HG02610 (cell line): ENCODE results near the gene TMEM205.
"Not testable (repeated sequence)": the region's sequence is repeated elsewhere in the genome, so short reads cannot be mapped to it uniquely, and the experiment has no call there.

Source experiments
- ATAC-seq: cut with Tn5 transposase; IDR thresholded peaks from one replicate; pipeline ENCODE4 v1.9.1; 2021; ENCODE audit warnings: mild to moderate bottlenecking, moderate library complexity; ENCODE audit not compliant: unreplicated experiment

Gene TMEM205

DNA sequence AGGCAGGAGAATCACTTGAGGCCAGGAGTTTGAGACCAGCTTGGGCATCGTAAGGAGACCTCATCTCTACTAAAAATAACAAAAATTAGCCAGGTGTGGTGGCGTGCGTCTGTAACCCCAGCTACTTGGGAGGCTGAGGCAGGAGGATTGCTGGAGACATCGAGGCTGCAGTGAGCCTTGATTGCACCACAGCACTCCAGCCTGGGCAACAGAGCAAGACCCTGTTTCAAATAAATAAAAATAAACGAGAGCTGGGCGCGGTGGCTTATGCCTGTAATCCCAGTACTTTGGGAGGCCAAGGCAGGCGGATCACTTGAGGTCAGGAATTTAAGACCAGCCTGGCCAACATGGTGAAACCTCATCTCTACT lies 6.0 kb downstream of the TMEM205 start:
- not testable (repeated sequence) for ATAC-seq

DNA sequence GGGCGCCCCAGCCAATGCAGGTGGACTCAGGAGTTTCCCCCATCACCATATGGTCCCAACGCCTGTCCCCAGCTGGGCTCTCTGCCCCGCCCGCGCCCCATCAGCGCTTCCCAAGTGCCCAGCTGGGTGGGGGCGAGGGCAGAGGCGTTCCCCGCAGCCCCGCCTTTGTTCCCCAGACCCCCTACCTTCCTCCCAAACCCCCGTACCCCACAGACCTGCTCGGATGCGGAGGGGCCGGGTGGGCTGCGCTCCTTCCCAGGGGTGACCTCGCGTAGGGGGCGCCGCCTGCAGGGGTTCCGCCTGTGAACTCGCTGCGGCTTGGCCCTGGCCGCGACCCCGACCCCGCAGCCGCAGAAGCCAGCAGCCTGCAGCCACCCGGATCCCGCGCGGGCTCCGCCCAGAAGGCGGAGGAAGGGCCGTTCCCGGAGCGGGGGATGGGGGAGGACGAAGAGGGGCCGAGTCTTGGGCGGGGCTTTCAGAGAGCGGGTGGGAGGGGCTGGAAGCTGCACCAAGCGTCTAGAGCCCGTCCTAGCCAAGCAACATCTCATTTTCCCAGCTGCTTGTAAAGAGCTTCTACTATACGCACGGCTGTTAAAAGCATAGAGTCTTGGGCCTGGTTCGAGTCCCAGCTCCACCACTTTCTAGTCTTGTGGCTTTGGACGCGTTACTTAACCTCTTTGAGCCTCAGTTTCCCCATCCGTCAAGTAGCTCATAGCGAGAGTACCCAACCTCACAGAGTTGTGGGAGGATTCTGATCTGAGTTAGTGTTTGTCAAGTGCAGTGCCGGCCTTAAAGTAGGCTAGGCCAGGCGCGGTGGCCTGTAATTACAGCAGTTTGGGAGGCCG lies 6.6 kb downstream of the TMEM205 start, which contains the start of gene RAB3D:
TSS of gene RAB3D (minus strand) at position 404 of the 845 bp plus-strand sequence. CDS start 2,258 bp downstream, outside the sequence.
- ATAC-seq = peak; percentile 71

DNA sequence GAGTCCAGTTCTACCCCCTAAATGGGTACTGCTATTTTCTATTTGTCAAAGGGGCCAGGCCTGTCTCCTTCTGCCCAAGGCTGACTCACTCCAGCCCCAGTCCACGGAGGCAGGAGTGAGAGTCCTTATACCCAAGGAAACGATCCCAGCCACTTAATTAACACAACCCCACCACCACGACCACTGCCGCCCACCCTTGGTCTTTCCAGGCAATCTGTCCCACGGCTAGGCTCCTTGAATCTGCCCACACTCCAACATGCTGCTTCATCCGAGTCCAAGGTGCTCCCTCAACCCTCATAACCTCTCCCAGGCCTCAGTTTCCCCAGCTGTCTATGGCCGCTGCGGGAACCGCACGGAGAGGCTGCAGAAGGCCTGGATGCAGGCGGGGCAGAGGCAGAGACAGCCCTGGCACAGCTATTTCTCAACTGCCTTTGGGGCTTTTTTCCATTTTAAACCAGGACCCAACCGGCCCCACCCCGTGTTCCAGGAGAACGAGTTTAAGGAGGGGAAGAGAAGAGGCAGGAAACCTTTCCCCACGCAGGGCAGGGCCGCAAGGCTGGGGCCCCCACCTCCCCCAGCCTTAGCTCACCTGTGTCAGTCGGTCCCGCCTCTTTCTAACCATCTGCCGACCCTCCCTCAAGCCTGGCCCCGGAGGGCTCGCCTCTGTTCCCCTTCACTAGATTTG lies 7.4 kb downstream of the TMEM205 start:
- ATAC-seq = no peak

DNA sequence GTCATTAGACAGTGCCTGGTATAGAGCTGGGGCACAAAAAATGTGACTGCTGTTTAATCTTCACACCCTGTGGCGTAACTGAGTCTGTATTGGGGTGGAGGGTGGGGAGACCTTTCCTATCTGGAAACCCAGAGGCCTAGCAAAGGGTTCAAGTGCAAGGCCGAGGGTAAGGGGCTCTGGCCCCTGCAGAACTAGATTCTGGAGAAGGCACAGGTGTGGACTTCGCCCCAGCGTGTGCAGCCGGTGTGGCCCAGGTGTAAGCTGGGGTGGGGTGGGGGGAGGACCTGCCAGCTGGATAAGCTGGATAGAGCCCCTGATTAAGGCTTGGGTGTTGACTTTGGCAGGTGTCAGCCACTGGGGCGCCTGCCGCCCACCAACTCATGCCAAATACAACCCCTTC lies 7.9 kb downstream of the TMEM205 start:
- no peak for ATAC-seq

DNA sequence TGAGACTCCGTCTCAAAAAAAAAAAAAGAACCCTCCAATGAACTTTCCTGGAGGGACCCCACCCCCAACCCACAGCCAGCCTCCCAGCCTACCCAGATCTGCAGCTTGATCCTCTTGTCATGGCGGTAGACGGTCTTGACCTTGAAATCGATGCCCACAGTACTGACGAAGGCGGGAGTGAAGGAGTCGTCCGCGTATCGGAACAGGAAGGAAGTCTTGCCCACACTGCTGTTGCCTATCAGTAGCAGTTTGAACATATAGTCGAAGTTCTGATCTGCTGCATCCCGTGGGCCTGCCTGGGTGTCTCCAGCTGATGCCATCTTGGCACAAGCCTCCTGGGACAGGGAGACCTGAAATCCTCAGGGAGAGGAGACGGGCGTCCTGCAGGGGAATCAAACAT lies 9.0 kb downstream of the TMEM205 start:
- ATAC-seq = no peak

DNA sequence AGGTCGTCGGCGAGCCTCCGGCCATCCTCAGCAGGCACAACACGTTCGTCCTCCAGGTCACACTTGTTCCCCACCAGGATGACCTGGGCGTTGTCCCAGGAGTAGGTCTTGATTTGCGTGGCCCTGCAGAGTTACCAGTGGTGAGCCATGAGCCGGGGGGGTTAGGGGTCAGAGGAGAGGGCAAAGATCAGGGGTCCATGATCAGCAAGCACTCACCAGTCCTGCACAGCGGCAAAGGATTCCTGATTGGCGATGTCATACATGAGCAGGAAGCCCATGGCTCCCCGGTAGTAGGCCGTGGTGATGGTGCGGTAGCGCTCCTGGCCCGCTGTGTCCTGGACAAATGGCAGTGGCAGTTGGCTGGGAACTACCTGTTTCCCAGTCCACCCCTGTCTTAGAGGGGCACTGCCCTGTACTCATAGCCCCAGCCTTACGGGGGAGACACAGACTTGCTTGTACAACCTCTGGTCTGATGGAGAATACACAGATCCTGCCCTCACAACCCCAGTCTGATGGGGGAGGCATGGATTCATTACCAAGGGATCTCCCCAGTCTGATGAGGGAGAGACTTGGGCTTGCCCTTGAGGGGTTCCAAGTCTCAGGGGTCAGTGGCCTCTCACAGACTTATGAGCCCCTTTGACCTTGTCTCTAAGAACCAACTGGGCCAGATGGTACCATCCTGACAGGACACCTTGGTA lies 10.5 kb downstream of the TMEM205 start:
- ATAC-seq = no peak

DNA sequence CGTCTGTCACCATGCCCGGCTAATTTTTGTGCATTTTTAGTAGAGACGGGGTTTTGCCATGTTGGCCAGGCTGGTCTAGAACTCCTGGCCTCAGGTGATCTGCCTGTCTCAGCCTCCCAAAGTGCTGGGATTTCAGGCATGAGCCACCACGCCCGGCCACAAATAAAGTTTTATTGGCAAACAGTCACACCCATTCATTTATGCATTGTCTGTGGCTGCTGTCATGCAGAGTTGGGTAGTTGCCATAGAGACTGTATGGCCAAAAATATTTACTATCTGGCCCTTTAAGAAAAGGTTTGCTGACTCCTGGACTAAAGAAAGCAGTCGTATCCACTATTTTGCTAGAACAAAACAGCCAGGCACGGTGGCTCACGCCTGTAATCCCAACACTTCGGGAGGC lies 12.2 kb downstream of the TMEM205 start:
- ATAC-seq = not testable (repeated sequence)

DNA sequence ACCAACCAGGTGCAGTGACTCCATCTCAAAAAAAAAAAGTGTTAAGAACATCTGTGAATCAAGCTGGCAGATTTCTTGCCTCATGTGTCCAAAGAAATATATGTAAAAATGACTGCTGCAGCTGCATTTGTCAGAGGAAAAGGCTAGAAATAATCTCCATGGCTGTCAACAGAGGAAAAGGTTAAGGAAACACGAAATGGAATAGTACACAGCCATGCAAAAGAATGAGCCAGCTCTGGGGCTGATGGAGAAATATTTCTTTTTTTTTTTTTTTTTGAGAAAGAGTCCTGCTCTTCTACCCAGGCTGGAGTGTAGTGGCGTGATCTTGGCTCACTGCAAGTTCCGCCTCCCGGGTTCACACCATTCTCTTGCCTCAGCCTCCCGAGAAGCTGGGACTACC lies 13.2 kb downstream of the TMEM205 start:
- ATAC-seq = no peak

DNA sequence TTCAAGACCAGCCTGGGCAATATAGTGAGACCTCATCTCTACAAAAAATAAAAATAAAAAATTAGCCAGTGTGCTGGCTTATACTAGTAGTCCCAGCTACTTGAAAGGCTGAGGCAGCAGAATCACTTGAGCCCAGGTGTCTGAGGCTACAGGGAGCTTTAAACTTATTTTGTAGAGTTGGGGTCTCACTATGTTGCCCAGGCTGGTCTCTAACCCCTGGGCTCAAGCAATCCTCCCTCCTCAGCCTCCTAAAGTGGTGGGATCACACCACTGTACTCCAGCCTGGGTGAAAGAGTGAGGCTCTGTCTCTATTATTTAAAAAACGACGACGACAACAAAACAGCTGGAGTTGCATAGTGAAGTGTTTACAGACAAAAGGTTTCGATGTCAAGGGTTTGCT lies 14.6 kb downstream of the TMEM205 start:
- no peak for ATAC-seq

DNA sequence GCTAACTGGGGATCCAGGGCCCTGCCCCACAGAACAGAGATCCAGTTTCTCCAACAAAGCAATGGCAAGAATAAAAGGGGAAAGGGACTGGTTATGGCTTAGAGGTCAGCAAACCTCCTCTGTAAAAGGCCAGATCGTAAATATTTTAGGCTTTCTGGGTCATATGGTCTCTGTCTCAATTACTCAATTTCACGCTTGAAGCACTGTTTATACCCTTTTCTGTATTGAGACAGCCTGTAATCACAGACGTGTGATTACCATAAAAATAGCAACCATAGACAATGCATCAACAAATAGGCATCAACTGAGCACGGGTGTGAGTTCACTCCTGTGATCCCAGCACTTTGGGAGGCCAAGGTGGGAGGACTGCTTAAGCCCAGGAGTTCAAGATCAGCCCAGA lies 15.9 kb downstream of the TMEM205 start:
- no peak for ATAC-seq

DNA sequence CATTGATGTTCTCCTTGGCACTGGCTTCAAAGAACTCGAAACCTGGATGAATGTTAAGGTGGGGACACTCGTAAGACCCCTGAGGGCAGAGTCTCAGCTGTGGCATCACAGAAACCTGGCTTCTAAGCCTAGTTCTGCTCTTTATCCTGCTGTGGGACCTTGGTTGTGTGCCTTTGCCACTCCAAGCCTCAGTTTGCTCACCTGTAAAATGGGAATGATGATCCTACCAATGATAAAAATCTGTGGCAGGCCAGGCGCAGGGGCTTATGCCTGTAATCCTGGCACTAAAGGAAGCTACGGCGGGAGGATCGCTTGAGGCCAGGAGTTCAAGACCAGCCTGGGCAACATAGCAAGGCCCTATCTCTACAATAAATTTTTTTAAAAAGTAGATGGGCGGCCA lies 20.5 kb downstream of the TMEM205 start:
- ATAC-seq = no peak

DNA sequence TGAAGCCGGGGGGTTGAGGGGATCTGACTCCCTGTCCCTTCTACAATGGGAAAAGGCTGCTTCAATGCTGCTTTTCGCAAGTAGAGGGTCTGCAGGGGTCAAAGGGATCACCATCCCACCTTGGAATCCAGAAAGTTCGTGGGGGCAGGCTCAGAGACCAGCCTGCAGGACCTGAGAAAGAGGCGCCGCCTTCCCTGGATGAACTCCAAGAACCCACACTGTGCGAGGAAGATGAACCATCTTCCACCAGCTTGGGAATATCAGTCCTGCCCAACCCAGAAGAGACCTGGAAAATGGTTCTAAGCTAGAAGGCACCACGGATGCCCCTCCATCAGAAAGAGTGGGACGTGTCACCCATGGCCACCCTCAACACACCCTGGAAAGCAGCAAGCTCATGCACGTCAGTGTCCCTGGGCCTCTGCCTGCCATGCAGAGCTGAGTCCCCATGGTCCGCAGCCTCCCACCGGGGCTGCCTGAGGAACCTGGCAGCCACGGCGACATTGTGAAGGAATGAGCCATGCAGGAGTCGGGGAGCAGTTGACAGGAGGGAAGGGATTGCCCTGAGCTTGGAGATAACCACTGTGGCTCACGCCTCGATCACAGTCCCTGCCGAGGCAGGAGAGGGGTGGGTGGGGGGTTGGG lies 21.2 kb downstream of the TMEM205 start:
- no peak for ATAC-seq

DNA sequence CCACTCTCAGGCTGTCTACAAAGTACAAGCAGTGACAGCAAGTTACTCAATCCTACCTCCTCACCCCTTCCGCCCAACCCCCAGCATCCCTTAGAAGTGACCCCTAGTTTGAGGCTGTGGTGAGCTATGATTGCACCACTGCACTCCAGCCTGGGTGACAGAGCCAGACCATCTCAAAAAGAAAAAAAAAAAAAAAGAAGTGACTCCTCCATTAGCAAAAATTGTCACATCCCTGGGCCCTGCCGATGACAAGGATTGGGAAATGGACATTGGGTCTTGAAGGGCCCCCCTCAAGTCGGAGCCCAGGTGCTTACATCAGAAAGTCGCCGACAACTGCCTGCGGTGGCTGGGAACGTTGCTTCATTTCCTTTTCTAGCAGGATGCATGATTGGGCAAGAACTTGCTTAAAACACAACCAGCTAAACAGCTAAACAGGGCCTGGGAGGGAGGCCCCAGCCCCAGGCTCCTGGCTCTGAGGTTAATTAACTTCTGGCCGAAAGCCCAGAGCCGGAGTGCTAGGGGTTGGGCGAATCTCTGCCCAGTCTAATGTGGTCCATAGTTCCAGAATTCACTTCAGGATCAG lies 21.9 kb downstream of the TMEM205 start:
- no peak for ATAC-seq

DNA sequence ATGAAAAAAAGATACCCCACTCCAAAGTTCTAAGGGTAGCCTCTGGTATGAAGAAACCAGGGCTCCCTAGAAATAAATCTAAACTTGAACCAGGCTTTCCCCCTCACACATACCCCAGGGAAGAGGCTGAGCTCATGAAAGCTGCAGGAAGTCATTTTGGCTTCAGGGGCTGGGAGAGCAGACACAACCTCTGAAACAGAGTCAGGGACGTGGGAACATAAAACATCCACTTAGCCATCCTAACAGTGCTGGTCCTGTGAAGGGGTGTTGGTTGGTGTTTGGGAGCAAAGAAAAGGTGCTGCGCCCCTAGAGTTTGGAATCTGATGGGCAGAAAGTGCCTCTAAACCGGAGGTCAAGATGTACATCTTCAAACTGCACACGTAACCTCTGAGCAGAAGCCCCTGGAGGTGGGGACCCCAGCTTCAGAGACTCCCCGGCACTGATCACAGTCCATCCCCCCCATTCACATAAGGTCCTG lies 22.4 kb downstream of the TMEM205 start:
- no peak for ATAC-seq

DNA sequence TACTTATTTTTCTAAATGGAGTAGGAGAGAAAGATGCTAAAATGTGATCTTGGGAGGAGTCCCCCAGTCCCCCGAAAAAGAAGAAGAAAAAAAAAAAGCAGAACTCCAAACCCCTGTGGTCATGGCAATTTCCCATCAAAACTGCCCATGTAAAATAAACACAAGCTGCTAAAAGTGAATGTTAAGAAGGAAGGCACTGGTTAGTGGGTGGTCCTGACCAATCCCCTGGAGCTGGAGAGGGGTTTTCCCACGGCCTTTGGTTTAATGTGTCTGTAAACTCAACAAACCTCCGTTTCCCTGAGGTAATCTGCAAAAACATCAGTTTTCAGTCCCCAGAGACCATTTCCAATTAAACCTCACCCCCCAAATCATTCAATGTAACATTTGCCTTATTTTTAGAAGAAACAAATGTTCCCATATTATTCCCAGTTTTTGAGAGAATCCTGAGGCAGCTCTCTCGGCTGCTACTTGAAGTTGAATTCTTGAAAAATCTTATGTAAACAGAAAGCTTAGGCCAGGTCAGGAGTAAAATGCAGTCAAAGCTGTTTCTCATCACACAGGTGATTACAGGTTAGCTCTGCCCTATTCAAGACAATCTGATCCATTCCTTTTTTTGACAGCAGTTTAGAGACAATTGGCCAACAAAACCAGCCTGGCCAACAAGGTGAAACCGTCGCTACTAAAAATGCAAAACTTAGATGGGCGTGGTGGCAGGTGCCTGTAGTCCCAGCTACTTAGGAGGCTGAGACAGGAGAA lies 23.6 kb downstream of the TMEM205 start:
- no peak for ATAC-seq

DNA sequence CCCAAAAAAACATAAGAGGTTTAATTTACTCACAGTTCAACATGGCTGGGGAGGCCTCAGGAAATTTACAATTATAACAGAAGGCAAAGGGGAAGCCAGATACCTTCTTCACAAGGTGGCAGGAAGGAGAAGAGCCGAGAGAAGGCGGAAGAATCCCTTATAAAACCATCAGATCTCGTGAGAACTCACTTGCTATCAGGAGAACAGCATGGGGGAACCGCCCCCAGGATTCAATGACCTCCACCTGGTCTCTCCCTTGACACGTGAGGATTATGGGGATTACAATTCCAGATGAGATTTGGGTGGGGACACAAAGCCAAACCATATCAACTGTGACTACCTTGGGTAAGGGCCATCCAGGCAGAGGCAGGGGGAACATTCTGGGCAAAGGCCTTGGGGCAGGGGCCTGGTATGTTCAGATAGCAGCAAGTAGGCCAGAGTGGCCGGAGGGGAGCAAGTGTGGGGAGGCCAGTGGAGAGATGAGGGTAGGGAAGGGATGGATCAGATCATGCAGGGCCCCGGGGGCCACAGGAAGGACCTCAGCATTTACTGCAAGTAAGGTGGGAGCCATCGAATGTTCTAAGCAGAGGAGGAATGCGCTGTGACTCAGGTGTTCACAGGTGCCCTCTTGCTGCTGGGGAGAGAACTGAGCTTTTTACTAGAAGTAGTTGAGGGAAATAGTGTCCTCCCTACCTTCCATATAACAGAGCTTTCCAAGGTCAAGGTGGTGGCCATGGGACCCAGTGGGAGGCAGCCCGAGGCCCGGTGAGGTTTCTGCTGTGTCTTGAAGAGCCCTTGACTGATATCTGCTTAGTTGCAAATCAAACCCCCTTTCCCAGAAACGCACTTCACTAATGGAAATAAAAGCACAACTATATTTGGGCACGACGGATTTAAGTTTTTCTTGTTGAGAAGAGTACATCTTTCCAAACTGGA lies 24.6 kb downstream of the TMEM205 start:
- ATAC-seq = no peak

DNA sequence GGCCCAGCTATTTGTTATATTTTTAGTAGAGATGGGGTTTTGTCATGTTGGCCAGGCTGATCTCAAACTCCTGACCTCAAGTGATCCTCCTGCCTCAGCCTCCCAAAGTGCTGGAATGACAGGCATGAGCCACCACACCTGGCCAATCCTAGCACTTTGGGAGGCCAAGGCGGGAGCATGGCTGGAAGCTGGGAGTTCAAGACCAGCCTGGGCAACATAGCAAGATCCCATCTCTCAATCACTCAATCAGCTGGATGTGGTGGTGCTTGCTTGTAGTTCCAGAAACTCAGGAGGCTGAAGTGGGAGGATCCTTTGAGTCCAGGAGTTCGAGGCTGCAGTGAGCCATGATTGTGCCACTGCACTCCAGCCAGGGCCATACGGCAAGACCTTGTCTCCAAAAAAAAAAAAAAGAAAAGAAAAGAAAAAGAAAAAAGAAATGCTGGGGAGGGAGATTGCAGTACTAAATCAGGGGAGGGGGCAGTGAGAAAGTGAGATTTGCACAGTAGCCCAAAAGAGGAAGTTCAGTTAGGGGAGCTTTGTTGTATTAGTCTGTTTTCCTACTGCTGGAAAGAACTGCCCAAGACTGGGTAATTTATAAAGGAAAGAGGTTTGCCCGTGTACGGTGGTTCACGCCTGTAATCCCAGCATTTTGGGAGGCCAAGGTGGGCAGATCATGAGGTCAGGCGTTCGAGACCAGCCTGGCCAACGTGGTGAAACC lies 25.6 kb downstream of the TMEM205 start:
- not testable (repeated sequence) for ATAC-seq

DNA sequence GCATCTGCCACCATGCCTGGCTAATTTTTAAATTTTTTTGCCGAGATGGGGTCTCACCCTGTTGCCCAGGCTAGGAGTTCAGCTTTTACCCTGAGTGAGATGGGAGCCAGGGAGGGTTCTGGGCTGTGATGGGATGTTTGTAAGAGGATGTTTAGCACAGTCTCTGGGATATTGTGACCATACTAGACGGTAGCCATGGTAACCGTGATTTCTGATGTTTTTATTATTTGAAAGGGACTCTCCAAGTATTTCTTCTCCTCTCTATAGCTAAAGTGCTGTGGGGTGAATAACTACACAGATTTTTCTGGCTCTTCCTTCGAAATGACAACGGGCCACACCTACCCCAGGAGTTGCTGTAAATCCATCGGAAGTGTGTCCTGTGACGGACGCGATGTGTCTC lies 39.7 kb downstream of the TMEM205 start:
- ATAC-seq = no peak
